Smooth muscle cell (in vitro differentiated cells): ENCODE results near the gene NAA10. TPM values are rescaled to one million over a fixed set of nuclear protein-coding genes. Genes with fewer than 3 reads are reported as not detected.

Experiments
- DNase-seq: peaks from one replicate; lab custom pipeline; 2025; ENCODE audit not compliant: unreplicated experiment; lab: John Stamatoyannopoulos, UW
- H2AFZ ChIP-seq: fragments of 200-600 bp; sonication (generic); 2 replicates; pipeline ENCODE4 v1.6.0; 2016; ENCODE audit warnings: antibody characterized with exemption, low read depth, mild to moderate bottlenecking
- H3F3A ChIP-seq: fragments of 200-600 bp; sonication (generic); 2 replicates; pipeline ENCODE4 v1.6.0; 2017; ENCODE audit warnings: antibody characterized with exemption, low read depth
- H3K27ac ChIP-seq: fragments of 200-600 bp; sonication (generic); 2 replicates; pipeline ENCODE4 v1.5.1; 2016; ENCODE audit warnings: low read depth, mild to moderate bottlenecking
- H3K27me3 ChIP-seq: fragments of 200-600 bp; sonication (generic); 2 replicates; pipeline ENCODE4 v1.6.1; 2016; ENCODE audit warnings: low read depth, mild to moderate bottlenecking
- H3K36me3 ChIP-seq: fragments of 200-600 bp; sonication (generic); 2 replicates; pipeline ENCODE4 v1.5.1; 2016; ENCODE audit warnings: low read depth
- H3K4me1 ChIP-seq: fragments of 200-600 bp; sonication (generic); 2 replicates; pipeline ENCODE4 v1.5.1; 2016; ENCODE audit warnings: low read depth
- H3K4me2 ChIP-seq: fragments of 200-600 bp; sonication (generic); 2 replicates; pipeline ENCODE4 v1.6.0; 2016; ENCODE audit warnings: mild to moderate bottlenecking
- H3K4me3 ChIP-seq: fragments of 200-600 bp; sonication (generic); 2 replicates; pipeline ENCODE4 v1.5.1; 2016; ENCODE audit warnings: mild to moderate bottlenecking
- H3K79me2 ChIP-seq: fragments of 200-600 bp; sonication (generic); 2 replicates; pipeline ENCODE4 v1.6.0; 2016; ENCODE audit warnings: low read depth, mild to moderate bottlenecking
- H3K9ac ChIP-seq: fragments of 200-600 bp; sonication (generic); 2 replicates; pipeline ENCODE4 v1.6.0; 2016; ENCODE audit warnings: low read depth
- H3K9me3 ChIP-seq: fragments of 200-600 bp; sonication (generic); replicated peaks from 2 replicates; pipeline ENCODE4 v1.5.1; 2016; ENCODE audit warnings: low read depth
- H4K20me1 ChIP-seq: fragments of 200-600 bp; sonication (generic); 2 replicates; pipeline ENCODE4 v1.6.0; 2016; ENCODE audit warnings: low read depth
- CTCF ChIP-seq: fragments of 200-600 bp; sonication (generic); IDR thresholded peaks from 2 replicates; pipeline ENCODE4 v1.5.1; 2017; ENCODE audit warnings: borderline replicate concordance, mild to moderate bottlenecking, antibody characterized with exemption; ENCODE audit not compliant: insufficient read depth, poor library complexity, severe bottlenecking
- WGBS: methylation state at CpG from one replicate; pipeline ENCODE4 v1.1.7; 2016; ENCODE audit warnings: low lambda C conversion rate; 5-methylcytosine and 5-hydroxymethylcytosine counted together
- polyA plus RNA-seq: library from polyadenylated mRNA; unstranded; fragments of >200 nt; fragmentation: Nextera tagmentation; extraction: Ambion mirVana; gene quantifications from 2 replicates; pipeline ENCODE4 v1.2.1, GENCODE V29; 2016
- total RNA-seq: library from RNA; depleted of rRNA; stranded (reverse); fragments of >200 nt; gene quantifications from 2 replicates; pipeline ENCODE4 v1.2.3, GENCODE V29; 2014

Gene NAA10
- total RNA-seq (80.1 and 81.2 TPM in 2 replicates), polyA plus RNA-seq (124 and 149 TPM in 2 replicates)

GRCh38 chrX:153934762-153935325 lies at the start of gene NAA10:
NAA10 (minus strand) TSS chrX:153935037; CDS start chrX:153934904, 133 bp downstream.
- 61% methylated on average over 56 of the region's 87 CpGs for WGBS
- no peaks in the 10 kb centered on the region for H3K4me1 ChIP-seq
- peaks cover 5% of the 10 kb centered on the region for H4K20me1 ChIP-seq
- peak within 1 kb of the TSS; percentile 30 for H3K27ac ChIP-seq
- H3K9me3 ChIP-seq: no peaks in the 10 kb centered on the region
- no peaks in the 10 kb centered on the region for H3F3A ChIP-seq
- no peak within 1 kb of the TSS for H2AFZ ChIP-seq
- no peaks in the 10 kb centered on the region for H3K36me3 ChIP-seq
- peak; percentile 10 for DNase-seq
- peak within 1 kb of the TSS; percentile 74 for H3K9ac ChIP-seq
- H3K4me2 ChIP-seq: peak within 1 kb of the TSS; percentile 87
- H3K79me2 ChIP-seq: peaks cover 9% of the 10 kb centered on the region
- no peaks in the 10 kb centered on the region for H3K27me3 ChIP-seq
- no peak for TF ChIP-seq CTCF
- H3K4me3 ChIP-seq: peak within 1 kb of the TSS; percentile 70

GRCh38 chrX:153983321-153983801 lies 48.5 kb upstream of the NAA10 start:
- H3K27ac ChIP-seq: no peak overlapping the region
- H3K4me1 ChIP-seq: no peaks in the 10 kb centered on the region
- no peak overlapping the region for H3K9ac ChIP-seq
- H3K79me2 ChIP-seq: no peaks in the 10 kb centered on the region
- H3K4me3 ChIP-seq: no peak overlapping the region
- 90% methylated on average over 12 of the region's 12 CpGs for WGBS
- no peaks in the 10 kb centered on the region for H3K9me3 ChIP-seq
- no peak overlapping the region for H3K4me2 ChIP-seq
- no peak overlapping the region for H2AFZ ChIP-seq
- H3K27me3 ChIP-seq: no peaks in the 10 kb centered on the region
- no peak for TF ChIP-seq CTCF
- no peak for DNase-seq
- no peaks in the 10 kb centered on the region for H4K20me1 ChIP-seq
- H3F3A ChIP-seq: no peaks in the 10 kb centered on the region
- no peaks in the 10 kb centered on the region for H3K36me3 ChIP-seq

- Histone ChIP-seq H3K79me2 (no peaks in the 10 kb centered on the region), H3K4me2 (no peak overlapping the region), H3K27me3 (no peaks in the 10 kb centered on the region), H4K20me1 (no peaks in the 10 kb centered on the region), H3F3A (no peaks in the 10 kb centered on the region), H3K9me3 (no peaks in the 10 kb centered on the region), H3K9ac (no peak overlapping the region), H3K4me3 (no peak overlapping the region), H2AFZ (no peak overlapping the region), H3K27ac (no peak overlapping the region), H3K36me3 (no peaks in the 10 kb centered on the region), H3K4me1 (no peaks in the 10 kb centered on the region)
- DNase-seq: no peak
- TF ChIP-seq CTCF: no peak
- 93% methylated on average over 51 of the region's 52 CpGs for WGBS
Measured at GRCh38 chrX:153981771-153982533, 47.1 kb upstream of the NAA10 start.
